ENCODE measurements around the gene TXNDC17. TPM values are rescaled to one million over a fixed set of nuclear protein-coding genes. Genes with fewer than 3 reads are reported as not detected.
A peak's percentile ranks its signal among the peaks of the same experiment; 100 is the strongest.

The TXNDC17 gene
- total RNA-seq, 3 donors from 2014 or later, result 107 to 122 (median 108) TPM

DNA sequence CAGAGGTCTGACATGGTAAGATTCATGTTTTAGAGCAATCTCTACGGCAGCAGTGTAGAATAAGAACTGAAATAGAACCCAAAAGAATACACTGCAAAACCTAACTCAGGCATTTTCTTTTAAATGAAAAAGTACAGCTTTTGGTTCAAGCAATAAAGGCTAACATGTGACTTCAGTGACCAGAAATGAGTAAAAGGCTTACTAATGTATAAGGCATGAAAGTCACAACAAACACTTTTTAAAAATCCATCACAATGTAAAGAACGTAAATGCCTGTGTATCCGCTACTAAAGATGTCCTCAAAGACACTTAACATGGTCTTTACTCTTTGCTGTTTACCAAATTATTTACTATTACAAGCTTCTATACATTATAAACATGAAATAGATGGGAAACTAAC is 16.9 kb upstream of the TXNDC17 start:
- H3K27me3 Mint-ChIP-seq (ENCODE audit: low read depth), result no peaks in the 10 kb centered on the region
- peaks cover 38% of the 10 kb centered on the region for H3K36me3 Mint-ChIP-seq (ENCODE audit: insufficient read depth)
- DNase-seq (no peak), ATAC-seq (no peak)
- H3K9me3 Mint-ChIP-seq, result no peaks in the 10 kb centered on the region
- H3K4me1 Mint-ChIP-seq (ENCODE audit: low read depth), result no peaks in the 10 kb centered on the region
- no peak overlapping the region for H3K4me3 Mint-ChIP-seq

DNA sequence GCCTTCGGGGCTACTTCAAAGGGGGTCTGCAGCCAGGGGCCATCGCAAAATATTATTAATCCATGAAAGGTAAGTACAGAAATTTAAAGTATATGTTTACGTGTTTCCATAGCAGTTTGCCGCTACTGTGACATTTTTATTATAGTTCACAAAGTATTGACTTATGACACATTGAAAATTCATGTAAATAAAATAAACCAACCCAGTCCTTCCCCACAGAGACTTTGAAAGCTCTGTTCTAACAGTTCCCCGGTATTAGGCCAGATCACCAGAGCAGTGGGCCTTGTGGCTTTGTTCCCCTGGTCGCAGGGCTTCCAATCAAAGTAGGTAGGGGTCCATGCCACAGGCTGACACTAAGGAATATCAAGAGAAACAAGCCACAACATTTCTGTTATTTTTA is 14.2 kb upstream of the TXNDC17 start:
- DNase-seq, result no peak
- no peak for ATAC-seq
- peaks cover 3% of the 10 kb centered on the region for H3K4me1 Mint-ChIP-seq (ENCODE audit: low read depth)
- H3K4me3 Mint-ChIP-seq, result no peak overlapping the region
- peaks cover 38% of the 10 kb centered on the region for H3K36me3 Mint-ChIP-seq (ENCODE audit: insufficient read depth)
- H3K27me3 Mint-ChIP-seq (ENCODE audit: low read depth), result no peaks in the 10 kb centered on the region
- no peaks in the 10 kb centered on the region for H3K9me3 Mint-ChIP-seq

DNA sequence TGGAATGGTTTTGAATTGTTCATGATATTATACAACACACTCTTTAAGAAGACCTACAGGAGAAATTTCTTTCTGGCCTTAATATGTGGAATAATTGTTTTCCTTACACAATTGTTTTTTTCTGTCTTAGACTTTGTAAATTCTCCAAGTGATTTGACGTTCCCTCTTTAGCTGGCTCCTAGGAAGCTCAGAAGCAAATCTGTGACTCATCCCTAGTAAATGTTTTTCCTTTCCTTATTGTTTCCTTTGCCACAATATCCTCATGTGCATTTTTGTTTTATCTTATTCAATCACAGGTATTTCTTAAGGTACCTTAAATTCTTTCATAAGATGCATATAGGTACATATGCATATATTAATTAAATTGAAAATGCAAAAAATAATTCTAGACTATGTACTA is 13.8 kb upstream of the TXNDC17 start:
- peaks cover 38% of the 10 kb centered on the region for H3K36me3 Mint-ChIP-seq (ENCODE audit: insufficient read depth)
- DNase-seq (no peak), ATAC-seq (no peak)
- no peaks in the 10 kb centered on the region for H3K9me3 Mint-ChIP-seq
- H3K27me3 Mint-ChIP-seq (ENCODE audit: low read depth), result no peaks in the 10 kb centered on the region
- H3K4me3 Mint-ChIP-seq, result no peak overlapping the region
- H3K4me1 Mint-ChIP-seq (ENCODE audit: low read depth), result peaks cover 3% of the 10 kb centered on the region

GRCh38 chr17:6630390-6630789 is 10.5 kb upstream of the TXNDC17 start:
- H3K4me3 Mint-ChIP-seq, result no peak overlapping the region
- no peaks in the 10 kb centered on the region for H3K27me3 Mint-ChIP-seq (ENCODE audit: low read depth)
- no peaks in the 10 kb centered on the region for H3K9me3 Mint-ChIP-seq
- DNase-seq, result no peak
- H3K4me1 Mint-ChIP-seq (ENCODE audit: low read depth), result peaks cover 3% of the 10 kb centered on the region
- peaks cover 51% of the 10 kb centered on the region for H3K36me3 Mint-ChIP-seq (ENCODE audit: insufficient read depth)
- no peak for ATAC-seq

- Mint-ChIP-seq H3K9me3 (no peaks in the 10 kb centered on the region), H3K4me1 (ENCODE audit: low read depth) (peaks cover 6% of the 10 kb centered on the region), H3K27me3 (ENCODE audit: low read depth) (no peaks in the 10 kb centered on the region), H3K36me3 (ENCODE audit: insufficient read depth) (peaks cover 45% of the 10 kb centered on the region), H3K4me3 (no peak overlapping the region)
- DNase-seq (no peak), ATAC-seq (no peak)
Observed at GRCh38 chr17:6632530-6632929, 8.3 kb upstream of the TXNDC17 start.

DNA sequence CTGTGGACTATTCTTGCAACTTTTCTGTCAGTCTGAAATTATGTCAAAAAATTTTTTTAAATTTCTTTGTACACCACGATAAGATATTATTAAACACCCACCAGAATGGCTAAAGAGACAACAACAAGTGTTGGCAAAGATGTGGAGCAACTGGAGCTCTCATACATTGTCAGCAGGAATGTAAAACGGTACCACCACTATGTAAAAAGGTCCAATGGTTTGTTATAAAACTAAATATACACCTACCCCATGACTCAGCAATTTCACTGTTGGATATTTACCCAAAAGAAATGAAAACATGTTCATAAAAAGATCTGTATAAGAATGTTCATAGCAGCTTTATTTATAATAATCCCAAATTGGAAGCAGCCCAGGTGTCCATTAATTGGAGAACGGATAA is 7.6 kb upstream of the TXNDC17 start:
- no peaks in the 10 kb centered on the region for H3K27me3 Mint-ChIP-seq (ENCODE audit: low read depth)
- ATAC-seq (no peak), DNase-seq (no peak)
- no peak overlapping the region for H3K4me3 Mint-ChIP-seq
- no peaks in the 10 kb centered on the region for H3K9me3 Mint-ChIP-seq
- peaks cover 10% of the 10 kb centered on the region for H3K4me1 Mint-ChIP-seq (ENCODE audit: low read depth)
- H3K36me3 Mint-ChIP-seq (ENCODE audit: insufficient read depth), result peaks cover 38% of the 10 kb centered on the region

- ATAC-seq (no peak), DNase-seq (no peak)
- Mint-ChIP-seq H3K4me1 (ENCODE audit: low read depth) (peaks cover 21% of the 10 kb centered on the region), H3K9me3 (no peaks in the 10 kb centered on the region), H3K27me3 (ENCODE audit: low read depth) (no peaks in the 10 kb centered on the region), H3K4me3 (no peak overlapping the region), H3K36me3 (ENCODE audit: insufficient read depth) (peaks cover 27% of the 10 kb centered on the region)
Observed at GRCh38 chr17:6636105-6636504, 4.8 kb upstream of the TXNDC17 start.

- H3K4me1 Mint-ChIP-seq (ENCODE audit: low read depth), result peaks cover 25% of the 10 kb centered on the region
- no peaks in the 10 kb centered on the region for H3K27me3 Mint-ChIP-seq (ENCODE audit: low read depth)
- H3K9me3 Mint-ChIP-seq, result no peaks in the 10 kb centered on the region
- no peak overlapping the region for H3K4me3 Mint-ChIP-seq
- H3K36me3 Mint-ChIP-seq (ENCODE audit: insufficient read depth), result peaks cover 25% of the 10 kb centered on the region
- ATAC-seq (no peak), DNase-seq (no peak)
Observed at GRCh38 chr17:6636616-6637457, 4.0 kb upstream of the TXNDC17 start.

DNA sequence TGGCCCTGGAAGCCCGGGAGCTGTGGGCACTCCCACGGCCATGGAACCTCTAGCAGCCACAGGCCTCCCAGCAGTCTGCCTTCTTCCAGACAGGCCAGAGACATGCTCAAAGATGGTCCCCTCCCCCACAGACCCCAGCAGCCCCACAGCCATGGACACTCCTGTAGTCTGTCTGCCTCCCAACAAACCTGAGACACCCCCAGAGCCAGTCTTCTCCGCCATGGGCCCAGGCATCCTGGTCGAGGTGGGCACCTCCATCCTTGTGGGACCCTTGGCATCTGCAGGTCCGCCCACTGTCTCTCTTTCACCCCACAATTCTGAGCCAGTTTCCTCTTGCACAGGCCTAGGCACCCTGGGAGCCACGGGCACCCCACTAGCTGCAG is 3.4 kb upstream of the TXNDC17 start:
- Mint-ChIP-seq H3K27me3 (ENCODE audit: low read depth) (no peaks in the 10 kb centered on the region), H3K9me3 (no peaks in the 10 kb centered on the region), H3K4me1 (ENCODE audit: low read depth) (peaks cover 31% of the 10 kb centered on the region), H3K36me3 (ENCODE audit: insufficient read depth) (peaks cover 25% of the 10 kb centered on the region), H3K4me3 (no peak overlapping the region)
- no peak for DNase-seq
- ATAC-seq, result no peak

DNA sequence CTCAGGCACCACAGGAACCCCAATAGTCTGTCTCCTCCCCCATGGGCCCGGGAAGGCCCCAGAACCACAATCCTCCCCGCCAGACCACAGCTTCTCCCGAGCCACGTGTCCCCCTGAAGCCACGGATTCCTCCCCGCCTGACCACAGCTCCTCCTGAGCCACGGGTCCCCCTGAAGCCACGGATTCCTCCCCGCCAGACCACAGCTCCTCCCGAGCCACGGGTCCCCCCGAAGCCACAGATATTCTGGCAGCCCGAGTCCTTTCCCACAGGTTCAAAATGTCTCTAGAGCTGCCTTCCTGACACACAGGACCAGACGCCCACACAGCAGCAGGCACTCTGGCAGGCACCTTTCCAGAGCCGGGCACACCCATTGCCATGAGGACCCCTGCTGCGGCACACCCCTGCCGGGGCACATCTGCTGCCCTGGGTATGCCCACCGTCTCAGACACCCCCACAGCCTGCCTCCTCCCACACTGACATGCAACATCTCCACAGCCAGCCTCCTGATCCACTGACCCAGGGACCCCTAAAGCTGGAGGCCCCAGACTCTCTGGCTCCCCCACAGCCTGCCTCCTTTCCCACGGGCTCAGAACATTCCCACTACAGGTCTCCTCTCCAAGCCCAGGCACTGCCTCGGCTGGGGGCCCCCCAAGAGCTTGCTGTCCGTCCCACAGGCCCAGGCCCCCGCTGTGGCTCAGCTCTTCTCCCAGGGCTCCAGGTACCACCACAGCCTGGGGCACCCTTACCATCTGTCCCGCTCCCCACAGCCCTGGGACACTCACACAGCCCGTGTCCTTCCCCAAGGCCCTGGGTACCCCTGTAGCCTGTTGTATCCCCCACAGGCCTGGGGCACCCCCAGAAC is 2.6 kb upstream of the TXNDC17 start:
- H3K4me1 Mint-ChIP-seq (ENCODE audit: low read depth), result peaks cover 39% of the 10 kb centered on the region
- no peak for ATAC-seq
- H3K27me3 Mint-ChIP-seq (ENCODE audit: low read depth), result no peaks in the 10 kb centered on the region
- no peak for DNase-seq
- H3K4me3 Mint-ChIP-seq, result peak overlapping the region; percentile 95
- peaks cover 19% of the 10 kb centered on the region for H3K36me3 Mint-ChIP-seq (ENCODE audit: insufficient read depth)
- no peaks in the 10 kb centered on the region for H3K9me3 Mint-ChIP-seq

- Mint-ChIP-seq H3K36me3 (ENCODE audit: insufficient read depth) (peaks cover 17% of the 10 kb centered on the region), H3K9me3 (no peaks in the 10 kb centered on the region)
Observed at GRCh38 chr17:6639014-6639585, 1.8 kb upstream of the TXNDC17 start.

GRCh38 chr17:6639586-6640535 is 999 bp upstream of the TXNDC17 start:
- no peaks in the 10 kb centered on the region for H3K9me3 Mint-ChIP-seq
- ATAC-seq, result peak; percentile 41 to 46
- H3K36me3 Mint-ChIP-seq (ENCODE audit: insufficient read depth), result peaks cover 18% of the 10 kb centered on the region
- peak; percentile 28 for DNase-seq
- H3K27me3 Mint-ChIP-seq (ENCODE audit: low read depth), result no peaks in the 10 kb centered on the region
- H3K4me3 Mint-ChIP-seq, result peak overlapping the region; percentile 95
- peaks cover 54% of the 10 kb centered on the region for H3K4me1 Mint-ChIP-seq (ENCODE audit: low read depth)

More at GRCh38 chr17:6639014-6639585, 1.8 kb upstream of the TXNDC17 start:
- no peak for ATAC-seq
- Mint-ChIP-seq H3K4me3 (peak overlapping the region; percentile 95), H3K27me3 (ENCODE audit: low read depth) (no peaks in the 10 kb centered on the region), H3K4me1 (ENCODE audit: low read depth) (peaks cover 47% of the 10 kb centered on the region)
- DNase-seq, result no peak

GRCh38 chr17:6641247-6641863 is 495 bp downstream of the TXNDC17 start:
- H3K27me3 Mint-ChIP-seq (ENCODE audit: low read depth), result no peaks in the 10 kb centered on the region
- no peaks in the 10 kb centered on the region for H3K9me3 Mint-ChIP-seq
- H3K4me3 Mint-ChIP-seq, result peak overlapping the region; percentile 95
- ATAC-seq (peak in 1 of 2 donors; percentile 1), DNase-seq (no peak)
- peaks cover 63% of the 10 kb centered on the region for H3K4me1 Mint-ChIP-seq (ENCODE audit: low read depth)
- H3K36me3 Mint-ChIP-seq (ENCODE audit: insufficient read depth), result peaks cover 27% of the 10 kb centered on the region

Data from activated T-cell treated with anti-CD3 and anti-CD28 coated beads, Interleukin-2, amount 50 U/mL, for 4 hours (primary cell).